WTC11 (cell line): Measurements from ENCODE around the gene FOXN3.

Source experiments
- ELF4 ChIP-seq: sonication (generic); formaldehyde crosslinking; IDR thresholded peaks from 2 replicates; pipeline ENCODE4 v1.8.1; 2022; ENCODE audit warnings: low read depth, mild to moderate bottlenecking, moderate library complexity, missing genetic modification reagents
- PRDM15 ChIP-seq: sonication (generic); formaldehyde crosslinking; IDR thresholded peaks from 2 replicates; pipeline ENCODE4 v1.8.0; 2022; ENCODE audit warnings: missing genetic modification reagents
- TP53 ChIP-seq: sonication (generic); formaldehyde crosslinking; IDR thresholded peaks from 2 replicates; pipeline ENCODE4 v1.8.1; 2023; ENCODE audit warnings: mild to moderate bottlenecking, missing genetic modification reagents
- ZNF138 ChIP-seq: sonication (generic); formaldehyde crosslinking; conservative IDR thresholded peaks from 2 replicates; pipeline ENCODE4 v1.8.1; 2022; ENCODE audit warnings: mild to moderate bottlenecking, moderate library complexity, missing genetic modification reagents
- ZNF423 ChIP-seq: fragments of 250-450 bp; sonication (Bioruptor Pico); IDR thresholded peaks from 2 replicates; pipeline ENCODE4 v2.1.2; 2022; ENCODE audit warnings: mild to moderate bottlenecking, moderate library complexity
- TF ChIP-seq, protein P1 (sequence below): sonication (generic); formaldehyde crosslinking; IDR thresholded peaks from 2 replicates; pipeline ENCODE4 v1.8.1; 2022; ENCODE audit warnings: mild to moderate bottlenecking, missing genetic modification reagents, moderate library complexity, borderline replicate concordance
- TF ChIP-seq, protein P2 (sequence below): sonication (generic); formaldehyde crosslinking; IDR thresholded peaks from 2 replicates; pipeline ENCODE4 v1.8.1; 2022; ENCODE audit warnings: mild to moderate bottlenecking, moderate library complexity, missing genetic modification reagents
- TF ChIP-seq, protein P3 (sequence below): fragments of 200-600 bp; IDR thresholded peaks from 2 replicates; pipeline ENCODE4 v1.8.0; 2022; ENCODE audit warnings: antibody characterized with exemption
- TF ChIP-seq, protein P4 (sequence below): sonication (generic); formaldehyde crosslinking; IDR thresholded peaks from 2 replicates; pipeline ENCODE4 v1.8.0; 2022; ENCODE audit warnings: mild to moderate bottlenecking, missing genetic modification reagents

- no peak for TF ChIP-seq ZNF138 (CRISPR knock-in tag)
- TF ChIP-seq, protein P1, sequence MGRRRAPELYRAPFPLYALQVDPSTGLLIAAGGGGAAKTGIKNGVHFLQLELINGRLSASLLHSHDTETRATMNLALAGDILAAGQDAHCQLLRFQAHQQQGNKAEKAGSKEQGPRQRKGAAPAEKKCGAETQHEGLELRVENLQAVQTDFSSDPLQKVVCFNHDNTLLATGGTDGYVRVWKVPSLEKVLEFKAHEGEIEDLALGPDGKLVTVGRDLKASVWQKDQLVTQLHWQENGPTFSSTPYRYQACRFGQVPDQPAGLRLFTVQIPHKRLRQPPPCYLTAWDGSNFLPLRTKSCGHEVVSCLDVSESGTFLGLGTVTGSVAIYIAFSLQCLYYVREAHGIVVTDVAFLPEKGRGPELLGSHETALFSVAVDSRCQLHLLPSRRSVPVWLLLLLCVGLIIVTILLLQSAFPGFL (CRISPR knock-in tag) = no peak
- TF ChIP-seq PRDM15 (CRISPR knock-in tag) = no peak
- TF ChIP-seq, protein P2, sequence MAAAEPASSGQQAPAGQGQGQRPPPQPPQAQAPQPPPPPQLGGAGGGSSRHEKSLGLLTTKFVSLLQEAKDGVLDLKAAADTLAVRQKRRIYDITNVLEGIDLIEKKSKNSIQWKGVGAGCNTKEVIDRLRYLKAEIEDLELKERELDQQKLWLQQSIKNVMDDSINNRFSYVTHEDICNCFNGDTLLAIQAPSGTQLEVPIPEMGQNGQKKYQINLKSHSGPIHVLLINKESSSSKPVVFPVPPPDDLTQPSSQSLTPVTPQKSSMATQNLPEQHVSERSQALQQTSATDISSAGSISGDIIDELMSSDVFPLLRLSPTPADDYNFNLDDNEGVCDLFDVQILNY = no peak
- TF ChIP-seq, protein P3, sequence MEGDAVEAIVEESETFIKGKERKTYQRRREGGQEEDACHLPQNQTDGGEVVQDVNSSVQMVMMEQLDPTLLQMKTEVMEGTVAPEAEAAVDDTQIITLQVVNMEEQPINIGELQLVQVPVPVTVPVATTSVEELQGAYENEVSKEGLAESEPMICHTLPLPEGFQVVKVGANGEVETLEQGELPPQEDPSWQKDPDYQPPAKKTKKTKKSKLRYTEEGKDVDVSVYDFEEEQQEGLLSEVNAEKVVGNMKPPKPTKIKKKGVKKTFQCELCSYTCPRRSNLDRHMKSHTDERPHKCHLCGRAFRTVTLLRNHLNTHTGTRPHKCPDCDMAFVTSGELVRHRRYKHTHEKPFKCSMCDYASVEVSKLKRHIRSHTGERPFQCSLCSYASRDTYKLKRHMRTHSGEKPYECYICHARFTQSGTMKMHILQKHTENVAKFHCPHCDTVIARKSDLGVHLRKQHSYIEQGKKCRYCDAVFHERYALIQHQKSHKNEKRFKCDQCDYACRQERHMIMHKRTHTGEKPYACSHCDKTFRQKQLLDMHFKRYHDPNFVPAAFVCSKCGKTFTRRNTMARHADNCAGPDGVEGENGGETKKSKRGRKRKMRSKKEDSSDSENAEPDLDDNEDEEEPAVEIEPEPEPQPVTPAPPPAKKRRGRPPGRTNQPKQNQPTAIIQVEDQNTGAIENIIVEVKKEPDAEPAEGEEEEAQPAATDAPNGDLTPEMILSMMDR = no peak
- TF ChIP-seq TP53 = no peak
- TF ChIP-seq, protein P4, sequence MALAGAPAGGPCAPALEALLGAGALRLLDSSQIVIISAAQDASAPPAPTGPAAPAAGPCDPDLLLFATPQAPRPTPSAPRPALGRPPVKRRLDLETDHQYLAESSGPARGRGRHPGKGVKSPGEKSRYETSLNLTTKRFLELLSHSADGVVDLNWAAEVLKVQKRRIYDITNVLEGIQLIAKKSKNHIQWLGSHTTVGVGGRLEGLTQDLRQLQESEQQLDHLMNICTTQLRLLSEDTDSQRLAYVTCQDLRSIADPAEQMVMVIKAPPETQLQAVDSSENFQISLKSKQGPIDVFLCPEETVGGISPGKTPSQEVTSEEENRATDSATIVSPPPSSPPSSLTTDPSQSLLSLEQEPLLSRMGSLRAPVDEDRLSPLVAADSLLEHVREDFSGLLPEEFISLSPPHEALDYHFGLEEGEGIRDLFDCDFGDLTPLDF (CRISPR knock-in tag) = no peak
- TF ChIP-seq ELF4 (CRISPR knock-in tag) = no peak
- no peak for TF ChIP-seq ZNF423
Observed at GRCh38 chr14:89252887-89253532, 164.0 kb downstream of the FOXN3 start.
